RWPE1 (cell line): ENCODE results near the gene NEAT1.
A peak's percentile ranks its signal among the peaks of the same experiment; 100 is the strongest.

Experiments
- CTCF ChIA-PET: fragments of 350-600 bp; sonication (Branson Sonifier 250); formaldehyde crosslinking; extraction: SDS; loops from one replicate; lab custom pipeline; 2021; lab: Yijun Ruan, JAX
- POLR2A ChIA-PET: fragments of 400-600 bp; formaldehyde crosslinking; extraction: SDS; loops from one replicate; lab custom pipeline; 2020; ENCODE audit warnings: antibody characterized with exemption; ENCODE audit not compliant: low non-redundant PET; lab: Yijun Ruan, JAX
- DNase-seq: peaks from one replicate; pipeline ENCODE4 v3.0.0; 2012; ENCODE audit warnings: low spot score
- H3K27ac ChIP-seq: fragments of 450-650 bp; 2 replicates; pipeline ENCODE4 v1.5.1; 2017
- CTCF ChIP-seq: fragments of 450-650 bp; conservative IDR thresholded peaks from 2 replicates; pipeline ENCODE4 v1.5.1; 2017; ENCODE audit warnings: low read depth, mild to moderate bottlenecking

Gene NEAT1

GRCh38 chr11:65429724-65430405 is 7.3 kb downstream of the NEAT1 start:
- ChIA-PET CTCF (no interaction called here), POLR2A (no interaction called here)
- peak overlapping the region; percentile 85 for H3K27ac ChIP-seq
- DNase-seq, result no peak
- TF ChIP-seq CTCF, result no peak

- POLR2A ChIA-PET, result no interaction called here
- no peak for DNase-seq
- CTCF ChIA-PET, result no interaction called here
- no peak for TF ChIP-seq CTCF
- H3K27ac ChIP-seq, result peak overlapping the region; percentile 85
Observed at GRCh38 chr11:65430406-65431217, 8.0 kb downstream of the NEAT1 start.

GRCh38 chr11:65431451-65432099 is 9.0 kb downstream of the NEAT1 start:
- no peak overlapping the region for H3K27ac ChIP-seq
- POLR2A ChIA-PET, result no interaction called here
- CTCF ChIA-PET, result no interaction called here
- DNase-seq, result no peak
- no peak for TF ChIP-seq CTCF

- no peak overlapping the region for H3K27ac ChIP-seq
- TF ChIP-seq CTCF, result no peak
- DNase-seq, result no peak
- POLR2A ChIA-PET, result no interaction called here
- CTCF ChIA-PET, result no interaction called here
Observed at GRCh38 chr11:65432100-65432650, 9.6 kb downstream of the NEAT1 start.

GRCh38 chr11:65432686-65433582 is 10.3 kb downstream of the NEAT1 start:
- H3K27ac ChIP-seq, result no peak overlapping the region
- CTCF ChIA-PET, result no interaction called here
- POLR2A ChIA-PET, result no interaction called here

More at GRCh38 chr11:65432686-65433582, 10.3 kb downstream of the NEAT1 start:
- no peak for TF ChIP-seq CTCF
- no peak for DNase-seq
